ENCODE results near the gene LRRC25.

DNA sequence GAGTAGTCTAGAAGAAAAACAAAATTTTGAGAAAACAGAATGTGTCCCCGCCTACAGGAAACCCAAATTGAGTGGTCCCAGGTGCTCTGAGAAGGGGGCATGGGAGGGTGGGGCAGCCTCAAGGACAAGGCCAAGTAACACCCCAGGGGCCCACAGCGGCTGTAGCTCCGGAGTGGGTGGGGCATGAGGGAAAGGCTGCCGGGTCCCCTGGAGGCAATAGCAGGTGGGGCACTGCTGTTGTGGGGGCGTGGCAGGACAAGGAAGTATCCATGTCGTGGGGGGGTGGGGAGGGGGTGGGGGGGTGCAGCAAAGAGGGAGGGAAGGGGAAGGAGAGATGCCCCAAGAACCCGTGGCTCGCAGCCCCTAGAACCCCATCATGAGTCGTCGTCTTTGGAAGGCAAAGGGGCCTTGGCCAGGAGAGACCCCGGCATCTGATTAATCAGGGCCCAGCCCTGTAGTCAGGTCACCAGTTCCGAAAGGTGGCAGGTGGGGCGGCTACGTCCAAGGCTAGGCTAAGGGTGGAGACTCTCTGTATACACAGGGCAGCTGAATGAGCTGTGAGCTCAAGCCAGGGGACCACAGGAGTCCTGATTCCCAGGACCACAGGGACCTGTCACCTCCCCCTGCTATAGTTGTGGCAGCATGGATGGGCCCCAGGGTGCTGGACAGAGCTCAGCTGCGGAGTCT, 48.0 kb upstream of the LRRC25 start:
- TF ChIP-seq POLR2A (IDR thresholded peaks at IDR 0.05), result no peak
- TF ChIP-seq POLR2AphosphoS5 (IDR thresholded peaks at IDR 0.05), result no peak
- TF ChIP-seq, protein P1, sequence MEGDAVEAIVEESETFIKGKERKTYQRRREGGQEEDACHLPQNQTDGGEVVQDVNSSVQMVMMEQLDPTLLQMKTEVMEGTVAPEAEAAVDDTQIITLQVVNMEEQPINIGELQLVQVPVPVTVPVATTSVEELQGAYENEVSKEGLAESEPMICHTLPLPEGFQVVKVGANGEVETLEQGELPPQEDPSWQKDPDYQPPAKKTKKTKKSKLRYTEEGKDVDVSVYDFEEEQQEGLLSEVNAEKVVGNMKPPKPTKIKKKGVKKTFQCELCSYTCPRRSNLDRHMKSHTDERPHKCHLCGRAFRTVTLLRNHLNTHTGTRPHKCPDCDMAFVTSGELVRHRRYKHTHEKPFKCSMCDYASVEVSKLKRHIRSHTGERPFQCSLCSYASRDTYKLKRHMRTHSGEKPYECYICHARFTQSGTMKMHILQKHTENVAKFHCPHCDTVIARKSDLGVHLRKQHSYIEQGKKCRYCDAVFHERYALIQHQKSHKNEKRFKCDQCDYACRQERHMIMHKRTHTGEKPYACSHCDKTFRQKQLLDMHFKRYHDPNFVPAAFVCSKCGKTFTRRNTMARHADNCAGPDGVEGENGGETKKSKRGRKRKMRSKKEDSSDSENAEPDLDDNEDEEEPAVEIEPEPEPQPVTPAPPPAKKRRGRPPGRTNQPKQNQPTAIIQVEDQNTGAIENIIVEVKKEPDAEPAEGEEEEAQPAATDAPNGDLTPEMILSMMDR (IDR thresholded peaks at IDR 0.05), result no peak
